ENCODE data around the gene EMC10.
"Not testable (repeated sequence)": the region's sequence is repeated elsewhere in the genome, so short reads cannot be mapped to it uniquely, and the experiment has no call there.

Gene EMC10

GRCh38 chr19:50510700-50511068 is 34.4 kb downstream of the EMC10 start:
- H3K4me3 ChIP-seq (ENCODE audit: low read depth, low read length), result peak overlapping the region; percentile 95
- DNase-seq (ENCODE audit: low read depth), result no peak

- H3K4me3 ChIP-seq (ENCODE audit: low read depth, low read length), result peak within 1 kb of the TSS; percentile 95
- peak; percentile 98 for DNase-seq (ENCODE audit: low read depth)
These were observed 34.9 kb downstream of the EMC10 start, which contains the start of gene JOSD2 for GRCh38 chr19:50511069-50511822. Gene JOSD2, minus strand, starts transcription at chr19:50511191. Its CDS starts 760 bp downstream, at chr19:50510431.

GRCh38 chr19:50512112-50512998 is 36.0 kb downstream of the EMC10 start:
- DNase-seq (ENCODE audit: low read depth), result no peak
- peak overlapping the region; percentile 95 for H3K4me3 ChIP-seq (ENCODE audit: low read depth, low read length)

- no peak overlapping the region for H3K4me3 ChIP-seq (ENCODE audit: low read depth, low read length)
- no peak for DNase-seq (ENCODE audit: low read depth)
These were observed 36.9 kb downstream of the EMC10 start for GRCh38 chr19:50512999-50513745.

GRCh38 chr19:50513746-50514345 is 37.5 kb downstream of the EMC10 start, which contains the start of gene ASPDH:
Gene ASPDH, minus strand, starts transcription at chr19:50513913. Its CDS starts 90 bp downstream, at chr19:50513823.
- DNase-seq (ENCODE audit: low read depth), result no peak
- no peak within 1 kb of the TSS for H3K4me3 ChIP-seq (ENCODE audit: low read depth, low read length)

- no peak overlapping the region for H3K4me3 ChIP-seq (ENCODE audit: low read depth, low read length)
- DNase-seq (ENCODE audit: low read depth), result no peak
These were observed 38.2 kb downstream of the EMC10 start for GRCh38 chr19:50514346-50515167.

- no peak overlapping the region for H3K4me3 ChIP-seq (ENCODE audit: low read depth, low read length)
- DNase-seq (ENCODE audit: low read depth), result no peak
These were observed 38.9 kb downstream of the EMC10 start for GRCh38 chr19:50515168-50515561.

- no peak overlapping the region for H3K4me3 ChIP-seq (ENCODE audit: low read depth, low read length)
- no peak for DNase-seq (ENCODE audit: low read depth)
These were observed 40.1 kb downstream of the EMC10 start for GRCh38 chr19:50516456-50516855.

- DNase-seq (ENCODE audit: low read depth), result no peak
- no peak overlapping the region for H3K4me3 ChIP-seq (ENCODE audit: low read depth, low read length)
These were observed 40.8 kb downstream of the EMC10 start for GRCh38 chr19:50516964-50517703.

GRCh38 chr19:50517704-50518075 is 41.4 kb downstream of the EMC10 start:
- H3K4me3 ChIP-seq (ENCODE audit: low read depth, low read length), result no peak overlapping the region
- DNase-seq (ENCODE audit: low read depth), result no peak

GRCh38 chr19:50518091-50519005 is 42.0 kb downstream of the EMC10 start:
- DNase-seq (ENCODE audit: low read depth), result no peak
- no peak overlapping the region for H3K4me3 ChIP-seq (ENCODE audit: low read depth, low read length)

GRCh38 chr19:50519006-50519575 is 42.8 kb downstream of the EMC10 start:
- no peak overlapping the region for H3K4me3 ChIP-seq (ENCODE audit: low read depth, low read length)
- DNase-seq (ENCODE audit: low read depth), result no peak

- no peak overlapping the region for H3K4me3 ChIP-seq (ENCODE audit: low read depth, low read length)
- DNase-seq (ENCODE audit: low read depth), result no peak
These were observed 44.6 kb downstream of the EMC10 start for GRCh38 chr19:50520822-50521465.

- no peak for DNase-seq (ENCODE audit: low read depth)
- no peak overlapping the region for H3K4me3 ChIP-seq (ENCODE audit: low read depth, low read length)
These were observed 46.6 kb downstream of the EMC10 start for GRCh38 chr19:50522881-50523280.

- not testable (repeated sequence) for H3K4me3 ChIP-seq (ENCODE audit: low read depth, low read length); DNase-seq (ENCODE audit: low read depth)
These were observed 51.7 kb downstream of the EMC10 start for GRCh38 chr19:50528052-50528451.

- H3K4me3 ChIP-seq (ENCODE audit: low read depth, low read length), result no peak overlapping the region
- DNase-seq (ENCODE audit: low read depth), result no peak
These were observed 54.9 kb downstream of the EMC10 start for GRCh38 chr19:50531171-50531612.

All from skeletal muscle cell (primary cell).